GM12878 (cell line): ENCODE measurements around the gene NPW. TPM values are rescaled to one million over a fixed set of nuclear protein-coding genes. Genes with fewer than 3 reads are reported as not detected.
A peak's percentile ranks its signal among the peaks of the same experiment; 100 is the strongest.

Experiments used
- ATAC-seq: fragments of 200-7000 bp; cut with Tn5 transposase; 3 replicates; pipeline ENCODE4 v1.9.1; 2020; ENCODE audit warnings: mild to moderate bottlenecking, moderate library complexity
- BruUV-seq: library from RNA; stranded (reverse); fragments of 400-500 nt; replicated peaks from 2 replicates; lab custom pipeline; 2021; lab: Mats Ljungman, UMichigan
- CTCF ChIA-PET: fragments of 300-600 bp; sonication (Branson Sonifier 250); formaldehyde crosslinking; extraction: SDS; loops from one replicate; lab custom pipeline; 2021; ENCODE audit warnings: inconsistent platforms; lab: Yijun Ruan, JAX
- POLR2A ChIA-PET: fragments of 350-600 bp; formaldehyde crosslinking; extraction: SDS; loops from one replicate; lab custom pipeline; 2021; ENCODE audit warnings: inconsistent platforms; lab: Charles Lee
- RAD21 ChIA-PET: fragments of 300-600 bp; sonication (Branson Sonifier 250); formaldehyde crosslinking; loops from one replicate; lab custom pipeline; 2023; ENCODE audit warnings: antibody characterized with exemption; ENCODE audit not compliant: unreplicated experiment; lab: Charles Lee
- SMC1A ChIA-PET: fragments of 300-600 bp; sonication (Branson Sonifier 250); formaldehyde crosslinking; loops from one replicate; lab custom pipeline; 2023; ENCODE audit not compliant: unreplicated experiment, uncharacterized antibody; lab: Charles Lee
- DNase-seq: peaks from one replicate; pipeline ENCODE4 v3.0.0-alpha.2; 2011; ENCODE audit warnings: low read depth, low spot score
- FAIRE-seq: peaks from 3 replicates; lab custom pipeline; 2011; peaks lifted over from hg19 to GRCh38; lab: Jason Lieb, UNC
- H2AFZ ChIP-seq: 2 replicates; pipeline ENCODE4 v1.6.0; 2011; ENCODE audit warnings: low read depth, low read length, control low read depth; ENCODE audit not compliant: control insufficient read depth
- H3K27ac ChIP-seq: 2 replicates; pipeline ENCODE4 v1.5.1; 2011; ENCODE audit warnings: control low read depth; ENCODE audit not compliant: control insufficient read depth, insufficient read depth
- H3K27me3 ChIP-seq, 2 experiments: replicated peaks in 1 of 2; 2 replicates each; pipeline versions ENCODE4 v1.6.0 to v1.6.1; 2011; ENCODE audit warnings: low read length in 1 of 2; ENCODE audit not compliant: control insufficient read depth in 2 of 2, insufficient read depth in 2 of 2
- H3K36me3 ChIP-seq, 2 experiments: 2 replicates each; pipeline ENCODE4 v1.5.1; 2011; ENCODE audit warnings: low read length in 1 of 2; ENCODE audit not compliant: control insufficient read depth in 2 of 2, insufficient read depth in 2 of 2
- H3K4me1 ChIP-seq: 2 replicates; pipeline ENCODE4 v1.6.1; 2011; ENCODE audit warnings: mild to moderate bottlenecking, low read length, moderate library complexity, mixed read lengths; ENCODE audit not compliant: control insufficient read depth, insufficient read depth
- H3K4me2 ChIP-seq: 2 replicates; pipeline ENCODE4 v1.6.0; 2011; ENCODE audit warnings: control low read depth; ENCODE audit not compliant: control insufficient read depth, insufficient read depth
- H3K4me3 ChIP-seq: fragments of 200-600 bp; sonication (generic); 2 replicates; pipeline ENCODE4 v1.5.1; 2016
- H3K79me2 ChIP-seq: 2 replicates; pipeline ENCODE4 v1.6.0; 2011; ENCODE audit warnings: low read length; ENCODE audit not compliant: control insufficient read depth, insufficient read depth
- H3K9ac ChIP-seq: 2 replicates; pipeline ENCODE4 v1.8.0; 2011; ENCODE audit warnings: low read length, control low read depth, mixed read lengths; ENCODE audit not compliant: control insufficient read depth, insufficient read depth
- H3K9me3 ChIP-seq: replicated peaks from 3 replicates; pipeline ENCODE4 v1.5.1; 2011; ENCODE audit warnings: mild to moderate bottlenecking, low read length; ENCODE audit not compliant: control insufficient read depth, insufficient read depth
- H4K20me1 ChIP-seq: 2 replicates; pipeline ENCODE4 v1.6.0; 2011; ENCODE audit not compliant: control insufficient read depth, insufficient read depth
- DPF2 ChIP-seq: fragments of 450-650 bp; IDR thresholded peaks from 2 replicates; pipeline ENCODE4 v1.6.1; 2017; ENCODE audit warnings: mild to moderate bottlenecking
- IKZF1 ChIP-seq: fragments of 450-650 bp; conservative IDR thresholded peaks from 2 replicates; pipeline ENCODE4 v1.6.1; 2017; ENCODE audit warnings: antibody characterized with exemption, mild to moderate bottlenecking
- IKZF2 ChIP-seq, 2 experiments: fragments of 450-650 bp; IDR thresholded peaks; 2 replicates each; pipeline ENCODE4 v1.6.1; 2017; ENCODE audit warnings: mild to moderate bottlenecking in 2 of 2, moderate library complexity in 2 of 2
- MEF2B ChIP-seq: fragments of 450-650 bp; IDR thresholded peaks from 2 replicates; pipeline ENCODE4 v1.6.1; 2018; ENCODE audit warnings: mild to moderate bottlenecking, moderate library complexity; ENCODE audit not compliant: partially characterized antibody, poor library complexity, severe bottlenecking
- NR2F1 ChIP-seq: fragments of 450-650 bp; conservative IDR thresholded peaks from 2 replicates; pipeline ENCODE4 v1.6.1; 2017; ENCODE audit warnings: mild to moderate bottlenecking
- POLR2A ChIP-seq: IDR thresholded peaks from 2 replicates; pipeline ENCODE4 v1.6.1; 2011; ENCODE audit warnings: low read depth, mild to moderate bottlenecking, low read length
- RAD51 ChIP-seq: fragments of 450-650 bp; IDR thresholded peaks from 2 replicates; pipeline ENCODE4 v1.6.1; 2016; ENCODE audit warnings: moderate library complexity, mild to moderate bottlenecking, inconsistent platforms
- SREBF1 ChIP-seq: IDR thresholded peaks from 2 replicates; pipeline ENCODE4 v1.6.1; 2012; ENCODE audit warnings: mild to moderate bottlenecking, low read length
- ZNF217 ChIP-seq: fragments of 450-650 bp; IDR thresholded peaks from 2 replicates; pipeline ENCODE4 v1.6.1; 2017; ENCODE audit warnings: antibody characterized with exemption, mild to moderate bottlenecking
- WGBS: methylation state at CpG from one replicate; pipeline ENCODE4 v1.1.6; 2016; ENCODE audit warnings: low lambda C conversion rate; ENCODE audit not compliant: insufficient replicate concordance, insufficient coverage; ENCODE audit errors: missing lambda C conversion rate; 5-methylcytosine and 5-hydroxymethylcytosine counted together
- in situ Hi-C: fragments of 300-500 bp; cut with MboI; formaldehyde crosslinking; loops from 9 replicates; pipeline ENCODE4 v1.14.3; 2018; ENCODE audit warnings: mixed read lengths
- intact Hi-C: fragments of 100-400 bp; cut with micrococcal nuclease; formaldehyde crosslinking; loops from one replicate; pipeline ENCODE4 v1.14.2; 2022; ENCODE audit not compliant: unreplicated experiment
- polyA plus RNA-seq, 11 experiments: library from polyadenylated mRNA; depleted of rRNA in 4 of 11; unstranded in 6 of 11; stranded (reverse) in 5 of 11; fragments of >200 nt; fragmentation: Nextera tagmentation in 4 of 11; fragmentation: Illumina TruSeq in 1 of 11; extraction: Ambion mirVana in 4 of 11; extraction: Trizol in 1 of 11; gene quantifications; 1 replicate in 1 of 11; 2 replicates in 10 of 11; pipeline versions ENCODE4 v1.2.1 to v1.2.3, GENCODE V29; 2011 to 2016; ENCODE audit warnings: inconsistent platforms in 2 of 11, missing spikeins in 2 of 11, low read depth in 1 of 11
- total RNA-seq, 4 experiments: library from RNA; depleted of rRNA in 3 of 4; stranded (reverse); fragments of >200 nt in 3 of 4; fragmentation: Illumina TruSeq in 1 of 4; extraction: Trizol in 1 of 4; gene quantifications; 2 replicates each; pipeline versions ENCODE4 v1.2.1 to v1.2.3, GENCODE V29; 2013 to 2021
- TF ChIP-seq, protein P1 (sequence below): IDR thresholded peaks from 2 replicates; pipeline ENCODE4 v1.6.1; 2012; ENCODE audit warnings: improper control_type of control experiment, low read depth, low read length; ENCODE audit not compliant: insufficient replicate concordance
- TF ChIP-seq, protein P2 (sequence below): fragments of 450-650 bp; IDR thresholded peaks from 2 replicates; pipeline ENCODE4 v1.6.1; 2018; ENCODE audit warnings: mild to moderate bottlenecking, low read depth, moderate library complexity; ENCODE audit not compliant: partially characterized antibody
- TF ChIP-seq, protein P3 (sequence below): fragments of 450-650 bp; formaldehyde crosslinking; IDR thresholded peaks from 2 replicates; pipeline ENCODE4 v1.5.0; 2022; ENCODE audit warnings: mild to moderate bottlenecking, missing genetic modification characterization

Gene NPW
- total and polyA plus RNA-seq, 10 of the 15 experiments (the other 5 are each of a cell fraction or from before 2014, with no cell fraction given) = 0.23 to 2.5 (median 0.98) TPM; not detected in 4

DNA sequence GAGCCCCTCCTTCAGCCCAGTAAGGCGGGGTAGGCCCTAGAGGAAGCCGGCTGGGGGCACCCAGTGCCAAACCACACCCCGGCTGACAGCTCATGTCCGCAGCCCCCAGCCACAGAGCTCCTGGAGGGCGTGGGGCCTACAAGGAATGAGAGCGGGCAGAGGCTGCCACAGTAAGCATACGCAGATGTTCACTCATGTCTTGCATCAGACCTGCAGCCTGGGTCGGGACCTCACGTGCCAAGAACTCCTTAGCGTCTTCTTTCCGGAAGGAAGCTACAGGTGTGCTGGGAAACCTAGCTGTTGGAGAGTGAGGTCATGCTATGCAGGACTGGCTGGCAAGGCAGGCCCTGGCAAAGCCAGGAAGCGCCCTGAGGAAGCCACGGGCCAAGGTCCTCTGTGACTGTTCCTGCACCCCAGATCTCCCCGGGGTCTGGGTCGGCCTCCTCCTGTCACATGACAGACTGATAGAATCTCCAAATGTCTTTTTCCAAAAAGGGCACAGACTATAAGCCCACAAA is 11.5 kb upstream of the NPW start:
- intact Hi-C loops = loop anchor here (5.0 kb wide), 1 partner anchor 144 kb away; no protein-coding TSS in a partner anchor
- Histone ChIP-seq H3K9me3 (no peaks in the 10 kb centered on the region), H3K4me2 (peak overlapping the region; percentile 98), H3K9ac (peak overlapping the region; percentile 92), H4K20me1 (peaks cover 6% of the 10 kb centered on the region), H3K79me2 (peaks cover 67% of the 10 kb centered on the region), H3K4me3 (peak overlapping the region; percentile 100), H3K4me1 (peaks cover 22% of the 10 kb centered on the region), H2AFZ (no peak overlapping the region), H3K36me3 (peaks cover 0 to 8% of the 10 kb centered on the region in 2 experiments; a peak in 2 of 4 replicates), H3K27me3 (no peaks in the 10 kb centered on the region), H3K27ac (peak overlapping the region; percentile 89)
- CTCF ChIA-PET = interaction anchor here (0.7 to 1.4 kb wide), 5 partner anchors 9 to 132 kb away, joined by 3 to 8 read pairs (median 3); no protein-coding TSS in a partner anchor
- DNase-seq = no peak
- in situ Hi-C loops = no loop called here
- WGBS = 2% methylated on average over 15 of the region's 15 CpGs
- peak; percentile 6; the same call in 1 of the 3 replicates for ATAC-seq
- RAD21 ChIA-PET = interaction anchor here (1.0 to 1.3 kb wide), 2 partner anchors 17 to 43 kb away, joined by 3 read pairs; partner anchors contain the start of gene RPS2
- SMC1A ChIA-PET = interaction anchor here (1.1 to 1.9 kb wide), 3 partner anchors 27 to 147 kb away, joined by 3 to 5 read pairs (median 3); partner anchors contain the start of genes NOXO1, NTHL1, TRAF7 and TSC2
- POLR2A ChIA-PET = interaction anchor here (0.6 to 2.2 kb wide), 5 partner anchors 12 to 147 kb away, joined by 3 to 14 read pairs (median 7); partner anchors contain the start of gene TRAF7
- TSS peak; percentile 85 for BruUV-seq
- FAIRE-seq = no peak
- TF ChIP-seq SREBF1 (no peak), NR2F1 (peak; percentile 60), POLR2A (0 out of 2 replicates have a peak, but pooled peaks have one; percentile 32), IKZF2 (IDR thresholded peaks at IDR 0.05) (0 out of 4 replicates have a peak, but pooled peaks of 1 of the 2 experiments have one; percentile 17), DPF2 (0 out of 2 replicates have a peak, but pooled peaks have one; percentile 21), IKZF1 (peak; percentile 13; the same call in 1 of the 2 replicates), RAD51 (peak; percentile 61), MEF2B (no peak), ZNF217 (no peak)
- TF ChIP-seq, protein P1, sequence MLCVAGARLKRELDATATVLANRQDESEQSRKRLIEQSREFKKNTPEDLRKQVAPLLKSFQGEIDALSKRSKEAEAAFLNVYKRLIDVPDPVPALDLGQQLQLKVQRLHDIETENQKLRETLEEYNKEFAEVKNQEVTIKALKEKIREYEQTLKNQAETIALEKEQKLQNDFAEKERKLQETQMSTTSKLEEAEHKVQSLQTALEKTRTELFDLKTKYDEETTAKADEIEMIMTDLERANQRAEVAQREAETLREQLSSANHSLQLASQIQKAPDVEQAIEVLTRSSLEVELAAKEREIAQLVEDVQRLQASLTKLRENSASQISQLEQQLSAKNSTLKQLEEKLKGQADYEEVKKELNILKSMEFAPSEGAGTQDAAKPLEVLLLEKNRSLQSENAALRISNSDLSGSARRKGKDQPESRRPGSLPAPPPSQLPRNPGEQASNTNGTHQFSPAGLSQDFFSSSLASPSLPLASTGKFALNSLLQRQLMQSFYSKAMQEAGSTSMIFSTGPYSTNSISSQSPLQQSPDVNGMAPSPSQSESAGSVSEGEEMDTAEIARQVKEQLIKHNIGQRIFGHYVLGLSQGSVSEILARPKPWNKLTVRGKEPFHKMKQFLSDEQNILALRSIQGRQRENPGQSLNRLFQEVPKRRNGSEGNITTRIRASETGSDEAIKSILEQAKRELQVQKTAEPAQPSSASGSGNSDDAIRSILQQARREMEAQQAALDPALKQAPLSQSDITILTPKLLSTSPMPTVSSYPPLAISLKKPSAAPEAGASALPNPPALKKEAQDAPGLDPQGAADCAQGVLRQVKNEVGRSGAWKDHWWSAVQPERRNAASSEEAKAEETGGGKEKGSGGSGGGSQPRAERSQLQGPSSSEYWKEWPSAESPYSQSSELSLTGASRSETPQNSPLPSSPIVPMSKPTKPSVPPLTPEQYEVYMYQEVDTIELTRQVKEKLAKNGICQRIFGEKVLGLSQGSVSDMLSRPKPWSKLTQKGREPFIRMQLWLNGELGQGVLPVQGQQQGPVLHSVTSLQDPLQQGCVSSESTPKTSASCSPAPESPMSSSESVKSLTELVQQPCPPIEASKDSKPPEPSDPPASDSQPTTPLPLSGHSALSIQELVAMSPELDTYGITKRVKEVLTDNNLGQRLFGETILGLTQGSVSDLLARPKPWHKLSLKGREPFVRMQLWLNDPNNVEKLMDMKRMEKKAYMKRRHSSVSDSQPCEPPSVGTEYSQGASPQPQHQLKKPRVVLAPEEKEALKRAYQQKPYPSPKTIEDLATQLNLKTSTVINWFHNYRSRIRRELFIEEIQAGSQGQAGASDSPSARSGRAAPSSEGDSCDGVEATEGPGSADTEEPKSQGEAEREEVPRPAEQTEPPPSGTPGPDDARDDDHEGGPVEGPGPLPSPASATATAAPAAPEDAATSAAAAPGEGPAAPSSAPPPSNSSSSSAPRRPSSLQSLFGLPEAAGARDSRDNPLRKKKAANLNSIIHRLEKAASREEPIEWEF = no peak
- TF ChIP-seq, protein P2, sequence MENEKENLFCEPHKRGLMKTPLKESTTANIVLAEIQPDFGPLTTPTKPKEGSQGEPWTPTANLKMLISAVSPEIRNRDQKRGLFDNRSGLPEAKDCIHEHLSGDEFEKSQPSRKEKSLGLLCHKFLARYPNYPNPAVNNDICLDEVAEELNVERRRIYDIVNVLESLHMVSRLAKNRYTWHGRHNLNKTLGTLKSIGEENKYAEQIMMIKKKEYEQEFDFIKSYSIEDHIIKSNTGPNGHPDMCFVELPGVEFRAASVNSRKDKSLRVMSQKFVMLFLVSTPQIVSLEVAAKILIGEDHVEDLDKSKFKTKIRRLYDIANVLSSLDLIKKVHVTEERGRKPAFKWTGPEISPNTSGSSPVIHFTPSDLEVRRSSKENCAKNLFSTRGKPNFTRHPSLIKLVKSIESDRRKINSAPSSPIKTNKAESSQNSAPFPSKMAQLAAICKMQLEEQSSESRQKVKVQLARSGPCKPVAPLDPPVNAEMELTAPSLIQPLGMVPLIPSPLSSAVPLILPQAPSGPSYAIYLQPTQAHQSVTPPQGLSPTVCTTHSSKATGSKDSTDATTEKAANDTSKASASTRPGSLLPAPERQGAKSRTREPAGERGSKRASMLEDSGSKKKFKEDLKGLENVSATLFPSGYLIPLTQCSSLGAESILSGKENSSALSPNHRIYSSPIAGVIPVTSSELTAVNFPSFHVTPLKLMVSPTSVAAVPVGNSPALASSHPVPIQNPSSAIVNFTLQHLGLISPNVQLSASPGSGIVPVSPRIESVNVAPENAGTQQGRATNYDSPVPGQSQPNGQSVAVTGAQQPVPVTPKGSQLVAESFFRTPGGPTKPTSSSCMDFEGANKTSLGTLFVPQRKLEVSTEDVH = no peak
- TF ChIP-seq, protein P3, sequence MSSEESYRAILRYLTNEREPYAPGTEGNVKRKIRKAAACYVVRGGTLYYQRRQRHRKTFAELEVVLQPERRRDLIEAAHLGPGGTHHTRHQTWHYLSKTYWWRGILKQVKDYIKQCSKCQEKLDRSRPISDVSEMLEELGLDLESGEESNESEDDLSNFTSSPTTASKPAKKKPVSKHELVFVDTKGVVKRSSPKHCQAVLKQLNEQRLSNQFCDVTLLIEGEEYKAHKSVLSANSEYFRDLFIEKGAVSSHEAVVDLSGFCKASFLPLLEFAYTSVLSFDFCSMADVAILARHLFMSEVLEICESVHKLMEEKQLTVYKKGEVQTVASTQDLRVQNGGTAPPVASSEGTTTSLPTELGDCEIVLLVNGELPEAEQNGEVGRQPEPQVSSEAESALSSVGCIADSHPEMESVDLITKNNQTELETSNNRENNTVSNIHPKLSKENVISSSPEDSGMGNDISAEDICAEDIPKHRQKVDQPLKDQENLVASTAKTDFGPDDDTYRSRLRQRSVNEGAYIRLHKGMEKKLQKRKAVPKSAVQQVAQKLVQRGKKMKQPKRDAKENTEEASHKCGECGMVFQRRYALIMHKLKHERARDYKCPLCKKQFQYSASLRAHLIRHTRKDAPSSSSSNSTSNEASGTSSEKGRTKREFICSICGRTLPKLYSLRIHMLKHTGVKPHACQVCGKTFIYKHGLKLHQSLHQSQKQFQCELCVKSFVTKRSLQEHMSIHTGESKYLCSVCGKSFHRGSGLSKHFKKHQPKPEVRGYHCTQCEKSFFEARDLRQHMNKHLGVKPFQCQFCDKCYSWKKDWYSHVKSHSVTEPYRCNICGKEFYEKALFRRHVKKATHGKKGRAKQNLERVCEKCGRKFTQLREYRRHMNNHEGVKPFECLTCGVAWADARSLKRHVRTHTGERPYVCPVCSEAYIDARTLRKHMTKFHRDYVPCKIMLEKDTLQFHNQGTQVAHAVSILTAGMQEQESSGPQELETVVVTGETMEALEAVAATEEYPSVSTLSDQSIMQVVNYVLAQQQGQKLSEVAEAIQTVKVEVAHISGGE (CRISPR knock-in tag) = no peak
